Bone marrow (tissue), 2 donors: ENCODE data around the gene INKA2.

Experiments
- DNase-seq, 2 donors: peaks; one replicate each; lab custom pipeline; 2025; lab: John Stamatoyannopoulos, UW

INKA2 gene

DNA sequence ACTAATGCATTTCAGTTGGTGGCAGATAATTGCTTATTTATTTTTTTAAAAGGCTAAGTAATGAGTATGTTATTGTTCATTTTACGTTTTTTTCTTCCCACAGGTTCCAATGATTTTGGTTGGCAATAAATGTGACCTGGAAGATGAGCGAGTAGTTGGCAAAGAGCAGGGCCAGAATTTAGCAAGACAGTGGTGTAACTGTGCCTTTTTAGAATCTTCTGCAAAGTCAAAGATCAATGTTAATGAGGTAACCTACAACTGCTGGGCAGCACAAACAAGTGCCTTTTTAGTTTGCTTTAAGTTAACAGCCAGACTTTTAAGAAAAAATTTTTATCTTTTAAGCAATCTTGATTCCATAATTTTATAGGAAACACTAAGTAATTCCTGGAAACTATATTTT is 35.0 kb downstream of the INKA2 start:
- no peak for DNase-seq

- DNase-seq: no peak
Observed at GRCh38 chr1:111702504-111703050, 36.6 kb downstream of the INKA2 start.

DNA sequence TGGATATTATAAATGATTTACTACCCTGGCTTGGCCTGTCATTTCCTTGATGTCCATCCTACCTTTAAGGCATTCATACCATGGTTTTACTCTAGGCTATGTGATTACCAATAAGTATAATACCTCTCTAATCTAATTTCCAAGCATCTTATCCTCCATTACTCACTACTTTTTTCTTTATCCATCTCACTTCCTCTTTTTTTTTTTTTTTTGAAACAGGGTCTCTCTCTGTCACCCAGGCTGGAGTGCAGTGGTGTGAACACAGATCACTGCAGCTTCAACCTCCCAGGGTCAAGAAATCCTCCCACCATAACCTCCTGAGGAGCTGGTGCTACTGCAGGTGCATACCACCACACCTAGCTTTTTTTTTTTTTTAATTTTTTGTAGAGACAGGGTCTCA is 39.9 kb downstream of the INKA2 start:
- DNase-seq: peak in 1 of 2 donors; percentile 7

- DNase-seq: no peak
Observed at GRCh38 chr1:111696330-111696729, 42.9 kb downstream of the INKA2 start.

- no peak for DNase-seq
Observed at GRCh38 chr1:111695801-111696200, 43.4 kb downstream of the INKA2 start.

DNA sequence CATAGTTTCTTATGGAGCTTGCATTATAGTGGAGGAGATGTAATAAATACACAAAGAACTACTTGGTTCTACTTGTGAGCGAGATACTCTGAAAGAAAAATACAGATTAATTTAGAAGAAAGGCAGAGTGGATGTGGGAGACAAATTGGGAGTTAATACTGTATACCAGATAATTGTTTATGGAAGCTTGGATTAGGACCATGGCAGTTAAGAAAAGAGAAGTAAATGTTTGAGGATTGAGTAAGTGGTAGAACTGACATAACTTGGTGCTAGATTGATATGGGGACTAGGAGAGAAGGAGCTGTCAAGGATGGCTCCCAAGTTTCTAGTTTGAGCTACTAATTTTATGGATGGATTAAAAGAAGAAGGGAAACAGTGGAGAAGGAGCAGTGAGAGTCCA is 47.3 kb downstream of the INKA2 start:
- DNase-seq: no peak

DNA sequence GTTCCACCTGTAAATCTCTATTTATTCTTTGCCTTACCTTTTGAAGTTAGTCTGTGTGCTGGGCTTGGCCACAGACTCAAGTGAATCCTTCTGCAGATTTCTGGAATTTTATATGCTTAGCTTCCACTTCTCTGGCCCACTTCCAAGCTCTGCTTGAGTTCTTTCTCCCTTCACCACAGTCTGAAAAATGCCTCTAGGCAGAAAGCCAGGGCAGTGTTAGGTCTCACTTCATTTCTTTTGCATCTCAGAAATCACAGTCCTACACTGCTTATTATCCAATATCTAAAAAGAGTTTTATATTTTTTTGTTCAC is 48.9 kb downstream of the INKA2 start:
- DNase-seq: no peak
